Left ventricle myocardium superior (tissue), 1 donor: ENCODE measurements around the gene GPR157. TPM values are rescaled to one million over a fixed set of nuclear protein-coding genes. Genes with fewer than 3 reads are reported as not detected.
A peak's percentile ranks its signal among the peaks of the same experiment; 100 is the strongest.
"Not testable (repeated sequence)": the region's sequence is repeated elsewhere in the genome, so short reads cannot be mapped to it uniquely, and the experiment has no call there.

Experiments
- ATAC-seq: fragments of 200-7000 bp; cut with Tn5 transposase; one replicate; pipeline ENCODE4 v1.9.1; 2020; ENCODE audit warnings: mild to moderate bottlenecking, moderate library complexity
- DNase-seq: peaks from one replicate; pipeline ENCODE4 v3.0.0-alpha.2; 2020
- intact Hi-C: fragments of 100-400 bp; cut with micrococcal nuclease; formaldehyde crosslinking; loops from one replicate; pipeline ENCODE4 v1.11.0; 2022
- total RNA-seq: library from RNA; stranded (reverse); fragmentation: NEBNext Ultra II Directional; extraction: Animal tissue kit (Norgen Biotek cat#: 25700); gene quantifications from one replicate; pipeline ENCODE4 v1.2.1, GENCODE V29; 2021
- donor health status: DM: no; HTN: yes; CAD: no; lungs with severe emphysema.

The GPR157 gene
- total RNA-seq, 1 donor from 2014 or later, result 42.2 TPM

- intact Hi-C loops, result loop anchor here (10.0 kb wide), 1 partner anchor 93 kb away; no protein-coding TSS in a partner anchor
- DNase-seq (no peak), ATAC-seq (peak; percentile 69)
Observed at GRCh38 chr1:9097947-9098705, 30.8 kb downstream of the GPR157 start.

GRCh38 chr1:9095818-9096217 is 33.1 kb downstream of the GPR157 start:
- no peak for ATAC-seq
- intact Hi-C loops, result loop anchor here (10.0 kb wide), 1 partner anchor 91 kb away; no protein-coding TSS in a partner anchor
- no peak for DNase-seq

- not testable (repeated sequence) for DNase-seq, ATAC-seq
- intact Hi-C loops, result loop anchor here (10.0 kb wide), 1 partner anchor 89 kb away; no protein-coding TSS in a partner anchor
Observed at GRCh38 chr1:9093996-9094595, 34.8 kb downstream of the GPR157 start.

- no peak for ATAC-seq
- intact Hi-C loops, result loop anchor here (10.0 kb wide), 1 partner anchor 89 kb away; no protein-coding TSS in a partner anchor
Observed at GRCh38 chr1:9093581-9093980, 35.3 kb downstream of the GPR157 start.

GRCh38 chr1:9093091-9093490 is 35.8 kb downstream of the GPR157 start:
- no peak for DNase-seq
- intact Hi-C loops, result loop anchor here (10.0 kb wide), 1 partner anchor 88 kb away; no protein-coding TSS in a partner anchor
- ATAC-seq, result no peak

More at GRCh38 chr1:9093581-9093980, 35.3 kb downstream of the GPR157 start:
- DNase-seq, result no peak

- intact Hi-C loops, result no loop called here
- DNase-seq, result no peak
Observed at GRCh38 chr1:9088807-9089206, 40.1 kb downstream of the GPR157 start.

GRCh38 chr1:9087411-9088125 is 41.3 kb downstream of the GPR157 start:
- no peak for ATAC-seq
- intact Hi-C loops, result no loop called here
- no peak for DNase-seq

More at GRCh38 chr1:9088807-9089206, 40.1 kb downstream of the GPR157 start:
- ATAC-seq, result no peak

- intact Hi-C loops, result no loop called here
- DNase-seq (no peak), ATAC-seq (no peak)
Observed at GRCh38 chr1:9086796-9087195, 42.1 kb downstream of the GPR157 start.

GRCh38 chr1:9086045-9086444 is 42.9 kb downstream of the GPR157 start:
- intact Hi-C loops, result no loop called here
- DNase-seq (no peak), ATAC-seq (no peak)

GRCh38 chr1:9085306-9085940 is 43.5 kb downstream of the GPR157 start:
- intact Hi-C loops, result no loop called here
- peak; percentile 28 for ATAC-seq

GRCh38 chr1:9084906-9085305 is 44.0 kb downstream of the GPR157 start:
- ATAC-seq (peak; percentile 96), DNase-seq (peak; percentile 79)
- intact Hi-C loops, result no loop called here

More at GRCh38 chr1:9085306-9085940, 43.5 kb downstream of the GPR157 start:
- DNase-seq, result no peak

- intact Hi-C loops, result no loop called here
- DNase-seq (no peak), ATAC-seq (no peak)
Observed at GRCh38 chr1:9081473-9081872, 47.4 kb downstream of the GPR157 start.

- intact Hi-C loops, result no loop called here
- DNase-seq (no peak), ATAC-seq (no peak)
Observed at GRCh38 chr1:9080705-9081291, 48.1 kb downstream of the GPR157 start.

GRCh38 chr1:9079988-9080704 is 48.8 kb downstream of the GPR157 start:
- intact Hi-C loops, result no loop called here
- ATAC-seq (no peak), DNase-seq (no peak)

- DNase-seq, result no peak
- intact Hi-C loops, result no loop called here
- ATAC-seq, result no peak
Observed at GRCh38 chr1:9078752-9079500, 50.0 kb downstream of the GPR157 start.

- ATAC-seq, result no peak
- intact Hi-C loops, result no loop called here
- DNase-seq, result no peak
Observed at GRCh38 chr1:9078015-9078751, 50.7 kb downstream of the GPR157 start.

- intact Hi-C loops, result no loop called here
- ATAC-seq (no peak), DNase-seq (no peak)
Observed at GRCh38 chr1:9075022-9075421, 53.9 kb downstream of the GPR157 start.
